HepG2 (cell line): ENCODE measurements around the gene ZBTB9. TPM values are rescaled to one million over a fixed set of nuclear protein-coding genes. Genes with fewer than 3 reads are reported as not detected.

Experiments
- ARID3A ChIP-seq: IDR thresholded peaks from 2 replicates; pipeline ENCODE4 v1.6.1; 2012; ENCODE audit warnings: low read depth, low read length, improper control_type of control experiment
- CC2D1A ChIP-seq: sonication (generic); formaldehyde crosslinking; IDR thresholded peaks from 2 replicates; pipeline ENCODE4 v1.8.1; 2023; ENCODE audit warnings: mild to moderate bottlenecking, missing genetic modification reagents
- CENPX ChIP-seq: sonication (generic); formaldehyde crosslinking; IDR thresholded peaks from 2 replicates; pipeline ENCODE4 v1.9.0; 2021; ENCODE audit warnings: mild to moderate bottlenecking, missing genetic modification reagents, moderate library complexity
- ELF4 ChIP-seq: sonication (generic); formaldehyde crosslinking; IDR thresholded peaks from 2 replicates; pipeline ENCODE4 v1.5.0; 2020; ENCODE audit warnings: missing genetic modification reagents, mild to moderate bottlenecking, moderate library complexity, borderline replicate concordance
- HIVEP1 ChIP-seq: sonication (generic); formaldehyde crosslinking; IDR thresholded peaks from 2 replicates; pipeline ENCODE4 v1.4.0; 2020; ENCODE audit warnings: mild to moderate bottlenecking, missing genetic modification reagents
- MTF2 ChIP-seq: sonication (generic); formaldehyde crosslinking; IDR thresholded peaks from 2 replicates; pipeline ENCODE4 v1.5.0; 2020; ENCODE audit warnings: missing genetic modification reagents, borderline replicate concordance
- TFDP1 ChIP-seq: IDR thresholded peaks from 2 replicates; pipeline ENCODE4 v1.6.1; 2016; ENCODE audit warnings: missing compliant biosample characterization, missing genetic modification reagents, borderline replicate concordance
- TRAFD1 ChIP-seq: sonication (generic); formaldehyde crosslinking; IDR thresholded peaks from 2 replicates; pipeline ENCODE4 v1.5.1; 2020; ENCODE audit warnings: missing genetic modification reagents, mild to moderate bottlenecking, borderline replicate concordance
- ZBTB40 ChIP-seq, 2 experiments: fragments of 450-650 bp in 1 of 2; sonication (generic) in 1 of 2; formaldehyde crosslinking in 1 of 2; IDR thresholded peaks; 2 replicates each; pipeline versions ENCODE4 v1.6.1 to v1.8.0; 2016 to 2022; ENCODE audit warnings: antibody characterized with exemption in 1 of 2, mild to moderate bottlenecking in 1 of 2, missing genetic modification reagents in 1 of 2
- ZMAT3 ChIP-seq: sonication (generic); formaldehyde crosslinking; conservative IDR thresholded peaks from 2 replicates; pipeline ENCODE4 v1.7.0; 2021; ENCODE audit warnings: missing genetic modification reagents
- ZNF350 ChIP-seq: sonication (generic); formaldehyde crosslinking; IDR thresholded peaks from 2 replicates; pipeline ENCODE4 v1.4.0; 2020; ENCODE audit warnings: mild to moderate bottlenecking, low read depth, missing genetic modification reagents, borderline replicate concordance
- ZNF354B ChIP-seq: sonication (generic); formaldehyde crosslinking; IDR thresholded peaks from 2 replicates; pipeline ENCODE4 v1.8.0; 2022; ENCODE audit warnings: mild to moderate bottlenecking, missing genetic modification reagents
- ZNF589 ChIP-seq: sonication (generic); formaldehyde crosslinking; conservative IDR thresholded peaks from 2 replicates; pipeline ENCODE4 v1.8.0; 2022; ENCODE audit warnings: mild to moderate bottlenecking, moderate library complexity, missing genetic modification reagents
- polyA plus RNA-seq, 8 experiments: library from polyadenylated mRNA; depleted of rRNA in 3 of 8; stranded (reverse) in 7 of 8; unstranded in 1 of 8; fragments of >200 nt; fragmentation: Illumina TruSeq in 4 of 8; extraction: Trizol in 4 of 8; gene quantifications; 2 replicates each; pipeline versions ENCODE4 v1.2.1 to v1.2.3, GENCODE V29; 2011 to 2016; ENCODE audit warnings: low read depth in 4 of 8, missing spikeins in 1 of 8, mixed read lengths in 1 of 8; ENCODE audit not compliant: insufficient read depth in 1 of 8
- total RNA-seq, 5 experiments: library from RNA; depleted of rRNA; stranded (reverse); fragments of >200 nt; fragmentation: Illumina TruSeq; extraction: Trizol; gene quantifications; 2 replicates each; pipeline ENCODE4 v1.2.3, GENCODE V29; 2016; ENCODE audit warnings: low read depth in 1 of 5

Gene ZBTB9
- total and polyA plus RNA-seq, 2 of the 13 experiments (the other 11 are each of a cell fraction or from before 2014, with no cell fraction given), result 5.3 to 9.2 TPM

GRCh38 chr6:33424855-33425667 lies 29.3 kb upstream of the ZBTB9 start (continued):
- TF ChIP-seq ZBTB40 (IDR thresholded peaks at IDR 0.05), result no peak
- 0 out of 2 replicates have a peak, but pooled peaks have one; percentile 10 for TF ChIP-seq ZBTB40 (CRISPR knock-in tag; IDR thresholded peaks at IDR 0.05)
- 0 out of 2 replicates have a peak, but pooled peaks have one; percentile 39 for TF ChIP-seq ZNF589
- TF ChIP-seq TFDP1 (CRISPR knock-in tag), result no peak
- no peak for TF ChIP-seq CENPX (CRISPR knock-in tag)
- 0 out of 2 replicates have a peak, but pooled peaks have one; percentile 27 for TF ChIP-seq ZNF350
- TF ChIP-seq ARID3A, result no peak
- 0 out of 2 replicates have a peak, but pooled peaks have one; percentile 34 for TF ChIP-seq ELF4
- TF ChIP-seq MTF2, result 0 out of 2 replicates have a peak, but pooled peaks have one; percentile 77
- TF ChIP-seq TRAFD1 (CRISPR knock-in tag), result 0 out of 2 replicates have a peak, but pooled peaks have one; percentile 33
- TF ChIP-seq CC2D1A, result 0 out of 2 replicates have a peak, but pooled peaks have one; percentile 13
- no peak for TF ChIP-seq ZNF354B (CRISPR knock-in tag)
- no peak; the same call in 1 of the 2 replicates for TF ChIP-seq ZMAT3
- 0 out of 2 replicates have a peak, but pooled peaks have one; percentile 17 for TF ChIP-seq HIVEP1
